RWPE2 (cell line): ENCODE results near the gene BMP2K.

Experiments
- ATAC-seq: fragments of 200-7000 bp; cut with Tn5 transposase; 3 replicates; pipeline ENCODE4 v1.9.1; 2021; ENCODE audit warnings: low read depth
- DNase-seq: peaks from one replicate; pipeline ENCODE4 v3.0.0-alpha.2; 2020; ENCODE audit warnings: low spot score
- H3K27ac ChIP-seq: fragments of 450-650 bp; 2 replicates; pipeline ENCODE4 v1.5.1; 2017; ENCODE audit warnings: mild to moderate bottlenecking; ENCODE audit not compliant: poor library complexity, severe bottlenecking
- H3K27me3 ChIP-seq: fragments of 250-450 bp; sonication (Bioruptor Pico); 2 replicates; pipeline ENCODE4 v1.5.1; 2021; ENCODE audit warnings: mild to moderate bottlenecking, moderate library complexity; ENCODE audit not compliant: insufficient read depth, poor library complexity, severe bottlenecking
- H3K36me3 ChIP-seq: fragments of 250-450 bp; sonication (Bioruptor Pico); 2 replicates; pipeline ENCODE4 v1.5.1; 2020; ENCODE audit warnings: low read depth, mild to moderate bottlenecking, moderate library complexity
- H3K4me1 ChIP-seq: fragments of 250-450 bp; sonication (Bioruptor Pico); 2 replicates; pipeline ENCODE4 v1.5.1; 2021; ENCODE audit warnings: mild to moderate bottlenecking, moderate library complexity; ENCODE audit not compliant: insufficient read depth, poor library complexity, severe bottlenecking
- H3K4me3 ChIP-seq: fragments of 250-450 bp; sonication (Bioruptor Pico); 2 replicates; pipeline ENCODE4 v1.5.1; 2021; ENCODE audit warnings: mild to moderate bottlenecking, moderate library complexity; ENCODE audit not compliant: severe bottlenecking
- H3K9me3 ChIP-seq: fragments of 250-450 bp; sonication (Bioruptor Pico); 2 replicates; pipeline ENCODE4 v1.5.1; 2021; ENCODE audit warnings: mild to moderate bottlenecking, moderate library complexity; ENCODE audit not compliant: severe bottlenecking
- TF ChIP-seq, protein P1 (sequence below): fragments of 450-650 bp; IDR thresholded peaks from one replicate; pipeline ENCODE4 v1.5.1; 2017; ENCODE audit warnings: mild to moderate bottlenecking, moderate library complexity; ENCODE audit not compliant: poor library complexity, severe bottlenecking

The BMP2K gene

DNA sequence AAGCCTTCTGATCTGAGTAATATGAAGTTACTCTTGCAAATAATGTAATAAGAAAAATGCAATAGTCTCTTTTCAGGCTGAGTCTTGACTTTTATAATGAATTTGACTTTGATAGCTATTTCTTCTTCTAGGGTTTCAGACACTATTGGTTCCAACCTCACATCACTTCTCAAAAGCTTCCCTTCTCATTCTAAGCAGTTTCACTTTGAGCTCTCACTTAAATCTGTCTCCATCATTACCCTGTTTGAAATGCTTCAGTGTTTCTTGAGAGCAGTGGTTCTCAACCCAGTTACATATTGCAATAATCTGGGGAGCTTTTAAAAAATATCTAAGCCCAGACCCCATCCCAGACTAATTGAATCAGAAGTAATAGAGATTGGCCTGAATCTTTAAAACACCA, 40.5 kb upstream of the BMP2K start:
- ATAC-seq = no peak
- no peaks in the 10 kb centered on the region for H3K27me3 ChIP-seq
- no peaks in the 10 kb centered on the region for H3K9me3 ChIP-seq
- H3K36me3 ChIP-seq = no peaks in the 10 kb centered on the region
- no peaks in the 10 kb centered on the region for H3K4me1 ChIP-seq
- TF ChIP-seq, protein P1, sequence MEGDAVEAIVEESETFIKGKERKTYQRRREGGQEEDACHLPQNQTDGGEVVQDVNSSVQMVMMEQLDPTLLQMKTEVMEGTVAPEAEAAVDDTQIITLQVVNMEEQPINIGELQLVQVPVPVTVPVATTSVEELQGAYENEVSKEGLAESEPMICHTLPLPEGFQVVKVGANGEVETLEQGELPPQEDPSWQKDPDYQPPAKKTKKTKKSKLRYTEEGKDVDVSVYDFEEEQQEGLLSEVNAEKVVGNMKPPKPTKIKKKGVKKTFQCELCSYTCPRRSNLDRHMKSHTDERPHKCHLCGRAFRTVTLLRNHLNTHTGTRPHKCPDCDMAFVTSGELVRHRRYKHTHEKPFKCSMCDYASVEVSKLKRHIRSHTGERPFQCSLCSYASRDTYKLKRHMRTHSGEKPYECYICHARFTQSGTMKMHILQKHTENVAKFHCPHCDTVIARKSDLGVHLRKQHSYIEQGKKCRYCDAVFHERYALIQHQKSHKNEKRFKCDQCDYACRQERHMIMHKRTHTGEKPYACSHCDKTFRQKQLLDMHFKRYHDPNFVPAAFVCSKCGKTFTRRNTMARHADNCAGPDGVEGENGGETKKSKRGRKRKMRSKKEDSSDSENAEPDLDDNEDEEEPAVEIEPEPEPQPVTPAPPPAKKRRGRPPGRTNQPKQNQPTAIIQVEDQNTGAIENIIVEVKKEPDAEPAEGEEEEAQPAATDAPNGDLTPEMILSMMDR = no peak
- DNase-seq = no peak
- no peak overlapping the region for H3K27ac ChIP-seq
- no peak overlapping the region for H3K4me3 ChIP-seq

DNA sequence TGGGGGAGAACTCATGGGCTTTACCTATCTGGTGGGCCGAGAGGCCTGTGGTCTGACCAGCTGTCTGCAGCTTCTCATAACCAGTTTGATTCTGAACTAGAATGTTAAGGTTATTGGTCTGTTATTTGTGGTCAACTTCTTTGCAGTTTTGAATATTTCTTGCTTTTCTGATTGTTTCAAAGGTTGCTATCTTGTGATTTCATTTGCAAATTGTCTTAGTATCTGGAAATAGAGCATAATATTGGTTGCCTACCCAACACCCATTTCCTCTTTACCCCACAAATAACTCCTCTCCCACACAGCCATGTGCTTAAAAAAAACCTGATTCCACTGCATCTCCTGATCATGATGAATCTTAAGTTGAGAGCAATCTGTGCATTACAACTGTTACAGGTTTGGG, 39.1 kb upstream of the BMP2K start:
- no peak for DNase-seq
- Histone ChIP-seq H3K27me3 (no peaks in the 10 kb centered on the region), H3K36me3 (no peaks in the 10 kb centered on the region), H3K4me3 (no peak overlapping the region), H3K9me3 (no peaks in the 10 kb centered on the region), H3K4me1 (no peaks in the 10 kb centered on the region), H3K27ac (no peak overlapping the region)
- no peak for ATAC-seq
- TF ChIP-seq, protein P1 = no peak

DNA sequence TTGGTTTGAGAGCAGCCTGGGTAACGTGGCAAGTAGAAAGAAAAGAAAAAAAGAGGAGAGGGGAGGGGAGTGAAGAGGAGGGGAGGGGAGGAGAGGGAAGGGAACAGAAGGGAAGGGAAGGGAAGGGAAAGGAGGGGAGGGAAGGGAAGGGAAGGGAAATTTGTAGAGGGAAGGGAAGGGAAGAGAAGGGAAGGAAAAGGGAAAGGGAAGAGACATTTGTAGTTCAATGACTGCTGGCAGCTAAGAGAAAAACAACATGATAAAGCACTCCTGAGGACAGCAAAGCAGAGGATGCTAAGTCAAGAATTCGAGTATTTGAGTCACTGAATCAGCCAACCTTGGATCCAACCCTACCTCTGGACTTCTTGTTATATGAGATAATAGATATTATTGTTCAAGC, 38.2 kb upstream of the BMP2K start:
- ATAC-seq = no peak
- Histone ChIP-seq H3K4me3 (no peak overlapping the region), H3K27me3 (no peaks in the 10 kb centered on the region), H3K27ac (no peak overlapping the region), H3K9me3 (no peaks in the 10 kb centered on the region), H3K4me1 (no peaks in the 10 kb centered on the region), H3K36me3 (no peaks in the 10 kb centered on the region)
- no peak for DNase-seq
- TF ChIP-seq, protein P1 = no peak

DNA sequence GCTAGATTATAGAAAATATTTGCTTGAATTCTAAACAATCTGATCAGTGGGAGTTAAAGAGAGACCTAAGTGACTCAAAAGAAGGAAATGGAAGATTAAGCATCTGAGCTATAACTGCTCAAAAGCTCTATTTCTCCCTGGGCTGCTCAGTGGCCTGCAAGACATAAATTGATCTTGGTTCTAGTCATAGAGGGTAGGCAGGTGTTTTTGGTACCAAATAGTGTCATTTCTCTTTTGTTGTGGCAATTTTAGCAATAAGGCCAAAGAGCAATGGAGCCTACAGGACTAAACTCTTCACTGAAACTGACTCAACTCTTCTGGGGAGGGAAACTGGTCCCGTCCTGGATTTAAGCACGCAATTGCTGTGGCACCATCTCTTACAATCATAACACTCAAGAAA, 33.9 kb upstream of the BMP2K start:
- no peak for DNase-seq
- Histone ChIP-seq H3K4me1 (no peaks in the 10 kb centered on the region), H3K9me3 (no peaks in the 10 kb centered on the region), H3K36me3 (no peaks in the 10 kb centered on the region), H3K27ac (no peak overlapping the region), H3K27me3 (no peaks in the 10 kb centered on the region), H3K4me3 (no peak overlapping the region)
- no peak for ATAC-seq
- TF ChIP-seq, protein P1 = no peak

DNA sequence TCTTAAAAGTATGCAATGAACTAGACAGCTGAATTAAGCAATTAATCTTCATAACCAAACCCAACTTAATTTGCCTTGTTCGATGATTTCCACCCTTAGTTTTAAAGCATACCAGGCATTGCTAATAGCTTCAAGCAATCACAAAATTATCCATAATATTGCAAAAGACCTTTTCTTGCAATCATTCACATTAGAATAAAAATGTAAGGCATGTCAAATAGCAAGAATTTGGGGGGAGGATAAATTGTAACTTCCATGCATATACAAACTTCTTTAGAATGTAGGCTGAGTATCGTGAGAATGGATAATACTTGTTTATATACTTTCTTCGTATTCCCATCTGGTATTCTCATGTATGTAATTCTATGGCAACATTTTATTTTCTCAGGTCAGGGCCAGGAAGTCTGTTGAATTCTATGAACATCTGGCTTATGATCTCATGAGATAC, 28.7 kb upstream of the BMP2K start:
- Histone ChIP-seq H3K9me3 (no peaks in the 10 kb centered on the region), H3K27me3 (no peaks in the 10 kb centered on the region), H3K36me3 (no peaks in the 10 kb centered on the region), H3K4me3 (no peak overlapping the region), H3K27ac (no peak overlapping the region), H3K4me1 (no peaks in the 10 kb centered on the region)
- ATAC-seq = no peak
- no peak for DNase-seq
- TF ChIP-seq, protein P1 = no peak
